Measurements from ENCODE around the gene RGS19.

Gene RGS19

GRCh38 chr20:64032706-64033624 lies 46.4 kb downstream of the RGS19 start:
- no peak for DNase-seq

- DNase-seq = no peak
Observed at GRCh38 chr20:64031822-64032314, 47.5 kb downstream of the RGS19 start.

GRCh38 chr20:64030371-64031134 lies 48.8 kb downstream of the RGS19 start:
- no peak for DNase-seq

- DNase-seq = no peak
Observed at GRCh38 chr20:64029293-64030117, 49.8 kb downstream of the RGS19 start.

GRCh38 chr20:64027981-64028685 lies 51.2 kb downstream of the RGS19 start:
- DNase-seq = no peak

GRCh38 chr20:64025826-64026412 lies 53.4 kb downstream of the RGS19 start:
- DNase-seq = no peak

GRCh38 chr20:64025101-64025825 lies 54.1 kb downstream of the RGS19 start:
- DNase-seq = no peak

- DNase-seq = no peak
Observed at GRCh38 chr20:64024141-64024990, 55.0 kb downstream of the RGS19 start.

GRCh38 chr20:64023361-64024140 lies 55.8 kb downstream of the RGS19 start:
- no peak for DNase-seq
